ENCODE results near the gene CELSR1.

GRCh38 chr22:46587061-46587460 lies 49.6 kb upstream of the CELSR1 start:
- no peak for TF ChIP-seq CTCF (IDR thresholded peaks at IDR 0.05)
- no peak for TF ChIP-seq POLR2A (IDR thresholded peaks at IDR 0.05)
- no peak for TF ChIP-seq POLR2AphosphoS5 (IDR thresholded peaks at IDR 0.05)
